SKM-1 (cell line): ENCODE data around the gene ID4.

ENCODE experiments used
- DNase-seq: peaks from one replicate; lab custom pipeline; 2025; ENCODE audit not compliant: unreplicated experiment; lab: John Stamatoyannopoulos, UW

The ID4 gene

GRCh38 chr6:19857139-19857538 is 20.0 kb downstream of the ID4 start:
- DNase-seq, result no peak

GRCh38 chr6:19857703-19858102 is 20.5 kb downstream of the ID4 start:
- no peak for DNase-seq

DNA sequence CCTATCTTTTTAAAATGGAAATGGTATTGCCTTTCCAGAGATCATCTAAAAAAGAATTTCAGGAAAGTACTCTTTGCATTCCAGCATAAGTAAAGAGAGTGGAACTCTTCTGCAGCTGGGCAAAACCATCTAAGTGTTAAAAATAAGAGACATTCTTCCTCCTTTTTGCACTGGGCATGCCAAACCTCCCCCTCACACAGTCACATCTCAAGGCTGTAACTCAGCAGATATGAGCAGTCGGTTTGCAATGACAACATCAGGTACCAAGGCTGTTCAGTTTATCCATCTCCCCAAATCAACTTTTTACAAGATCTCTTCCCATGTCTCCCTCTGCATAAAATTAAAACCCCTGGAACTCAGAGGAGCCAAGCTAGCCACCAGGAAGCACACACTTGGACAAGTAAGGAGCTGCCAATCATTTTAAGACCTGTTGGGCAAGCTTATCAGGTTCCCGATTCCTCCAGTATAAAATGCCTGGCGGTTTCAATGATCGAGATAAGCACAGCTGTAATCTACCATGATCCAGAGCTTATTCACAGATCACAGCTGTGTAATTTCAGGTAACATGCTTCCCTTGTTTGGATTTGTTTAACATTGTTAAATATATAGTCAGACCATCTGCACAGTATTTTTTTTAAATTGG is 23.2 kb downstream of the ID4 start:
- no peak for DNase-seq

- no peak for DNase-seq
Measured at GRCh38 chr6:19864285-19864684, 27.1 kb downstream of the ID4 start.

GRCh38 chr6:19865178-19865577 is 28.0 kb downstream of the ID4 start:
- DNase-seq, result no peak

- no peak for DNase-seq
Measured at GRCh38 chr6:19866173-19866984, 29.2 kb downstream of the ID4 start.

DNA sequence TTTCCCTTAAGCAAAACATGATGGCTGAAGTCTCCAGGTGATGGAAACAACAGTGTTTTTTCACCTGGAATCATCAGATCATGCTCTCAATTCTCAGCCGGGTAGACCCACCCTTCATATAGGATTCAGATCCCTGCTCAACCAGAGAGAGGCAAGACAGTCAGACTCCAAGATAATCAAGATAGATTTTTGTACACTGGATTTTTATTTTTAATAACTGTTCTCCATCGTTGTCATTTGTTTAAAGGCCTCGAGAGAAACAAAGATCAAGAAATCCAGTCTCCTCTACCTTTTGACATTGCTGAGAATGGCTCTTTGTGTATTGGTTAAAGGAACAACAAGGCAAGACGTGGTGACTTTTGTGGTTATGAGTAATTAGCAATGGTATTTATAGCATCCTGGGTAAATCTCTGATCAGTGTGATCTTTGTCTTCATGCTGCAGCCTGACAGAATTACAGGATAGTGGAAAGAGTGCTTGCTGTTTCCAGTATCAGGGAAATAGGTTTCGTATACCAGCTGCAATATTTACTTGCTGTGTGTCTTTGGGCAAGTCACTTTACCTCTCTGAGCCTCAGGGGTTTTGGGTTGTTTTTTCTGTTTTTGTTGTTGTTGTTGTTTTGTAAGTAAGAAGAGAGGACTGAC is 29.9 kb downstream of the ID4 start:
- DNase-seq, result no peak

- DNase-seq, result no peak
Measured at GRCh38 chr6:19869464-19869863, 32.3 kb downstream of the ID4 start.

DNA sequence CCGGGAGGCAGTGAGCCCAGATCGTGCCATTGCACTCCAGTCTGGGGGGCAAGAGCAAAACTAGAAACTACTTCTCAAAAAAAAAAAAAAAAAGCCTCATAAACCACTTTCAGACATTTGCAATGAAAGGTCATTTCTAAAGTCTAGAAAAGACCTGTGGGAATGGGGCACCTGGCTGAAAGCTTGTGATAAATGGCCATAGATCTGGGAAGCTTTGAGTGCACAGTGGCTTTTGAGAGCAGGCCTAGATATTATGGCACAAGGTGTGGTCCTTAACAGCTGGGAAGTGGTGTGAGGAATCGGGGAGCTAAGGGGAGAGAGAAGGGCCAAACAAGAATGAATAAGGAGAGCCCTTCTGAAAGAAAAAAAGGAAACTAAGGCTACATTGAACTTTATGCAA is 33.2 kb downstream of the ID4 start:
- DNase-seq, result no peak

DNA sequence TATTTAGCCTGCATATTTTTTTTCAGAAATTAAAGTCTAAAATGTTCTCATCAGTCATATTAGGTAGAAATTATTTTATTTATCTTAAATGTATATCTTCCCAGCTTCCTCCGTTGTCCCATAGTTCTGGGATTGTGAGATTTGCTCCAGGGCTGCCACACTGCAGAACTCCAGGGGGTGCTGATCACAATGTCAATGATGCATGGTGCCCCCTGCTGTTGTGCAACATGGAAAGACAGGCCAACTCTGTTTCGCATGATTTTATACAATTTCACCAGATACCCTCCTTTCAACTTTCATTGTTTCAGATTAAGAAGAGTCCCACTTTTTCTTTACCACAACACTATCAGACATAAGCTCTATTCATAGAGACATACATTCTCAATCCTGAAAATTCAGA is 35.9 kb downstream of the ID4 start:
- no peak for DNase-seq

DNA sequence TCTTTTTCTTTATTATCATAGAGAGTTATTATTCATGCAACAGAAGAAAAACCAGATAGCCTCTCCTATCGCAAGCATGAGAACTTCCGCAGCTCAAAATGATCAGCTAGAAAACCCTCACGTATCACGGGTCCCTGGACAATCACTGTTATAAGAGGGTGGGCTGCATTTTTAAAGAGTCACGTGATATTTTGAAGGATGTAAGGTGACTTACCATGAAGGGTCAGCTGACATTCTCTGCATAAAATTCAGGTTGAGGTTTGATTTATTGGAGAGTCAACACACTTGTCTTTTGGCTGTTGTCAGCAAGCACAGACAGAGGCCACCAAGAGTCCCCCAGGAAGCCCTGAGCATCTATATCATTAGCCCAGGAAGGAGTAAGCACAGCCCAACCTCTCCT is 39.5 kb downstream of the ID4 start:
- DNase-seq, result no peak

- DNase-seq, result no peak
Measured at GRCh38 chr6:19879663-19880062, 42.5 kb downstream of the ID4 start.

- DNase-seq, result no peak
Measured at GRCh38 chr6:19880066-19880465, 42.9 kb downstream of the ID4 start.

DNA sequence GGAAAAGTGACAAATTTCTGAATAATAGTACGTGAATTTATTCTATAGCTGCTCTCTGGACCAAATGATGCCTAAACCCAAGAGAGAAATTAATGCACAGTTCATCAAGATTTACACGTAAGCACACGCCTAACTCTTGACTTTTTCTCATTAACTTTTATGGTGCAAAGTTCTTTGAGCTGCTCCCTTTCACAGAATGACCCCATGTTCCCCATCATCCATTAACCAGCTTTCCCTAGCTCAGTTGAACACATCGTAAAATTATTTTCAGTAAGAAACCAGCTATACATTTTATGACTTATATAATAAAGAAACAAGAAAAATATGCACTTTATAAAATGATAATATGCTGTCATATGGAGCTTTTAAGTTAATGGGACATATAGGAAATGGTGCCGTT is 54.3 kb downstream of the ID4 start:
- no peak for DNase-seq
